Measurements from ENCODE around the gene YWHAQ.
A peak's percentile ranks its signal among the peaks of the same experiment; 100 is the strongest.

The YWHAQ gene

GRCh38 chr2:9545502-9545901 lies 85.3 kb downstream of the YWHAQ start:
- H3K4me3 ChIP-seq: no peak overlapping the region
- H3K27ac ChIP-seq: no peak overlapping the region
- H3K4me2 ChIP-seq: peak overlapping the region; percentile 69
- H3K27me3 ChIP-seq: no peaks in the 10 kb centered on the region
- no peak for TF ChIP-seq Cebpa-rat (IDR thresholded peaks at IDR 0.05)
- H3K36me3 ChIP-seq: peaks cover 15% of the 10 kb centered on the region; the same call in 1 of the 2 replicates
- H3K4me1 ChIP-seq: peaks cover 99% of the 10 kb centered on the region
- no peaks in the 10 kb centered on the region for H3K9me3 ChIP-seq
- no peak overlapping the region for H3K9ac ChIP-seq
- peaks cover 25% of the 10 kb centered on the region; the same call in 1 of the 2 replicates for H4K20me1 ChIP-seq

DNA sequence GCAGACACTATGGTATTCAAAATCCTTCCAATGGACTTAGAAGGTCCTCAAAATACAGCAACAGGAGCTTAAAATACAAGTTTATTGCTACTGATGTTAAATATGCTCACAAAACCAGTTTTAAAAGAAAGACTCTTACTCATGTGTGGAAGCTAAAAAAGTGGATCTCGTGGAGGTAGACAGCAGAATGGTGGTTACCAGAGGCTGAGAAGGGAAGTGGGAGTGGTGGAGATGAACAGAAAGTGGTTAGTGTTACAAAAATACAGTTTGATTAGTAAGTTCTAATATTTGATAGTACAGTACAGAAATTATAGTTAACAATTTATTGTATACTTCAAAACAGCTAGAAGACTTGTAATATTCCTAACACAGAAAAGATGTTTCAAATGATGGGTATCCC lies 87.2 kb downstream of the YWHAQ start:
- Histone ChIP-seq H3K4me1 (peaks cover 94% of the 10 kb centered on the region), H3K4me3 (no peak overlapping the region; the same call in 1 of the 2 replicates), H3K4me2 (peak overlapping the region; percentile 69), H3K9ac (peak overlapping the region; percentile 36; the same call in 1 of the 2 replicates), H4K20me1 (peaks cover 15% of the 10 kb centered on the region; the same call in 1 of the 2 replicates), H3K27me3 (no peaks in the 10 kb centered on the region), H3K27ac (peak overlapping the region; percentile 58), H3K36me3 (peaks cover 15% of the 10 kb centered on the region; the same call in 1 of the 2 replicates), H3K9me3 (no peaks in the 10 kb centered on the region)
- no peak for TF ChIP-seq Cebpa-rat (IDR thresholded peaks at IDR 0.05)

- no peaks in the 10 kb centered on the region for H3K27me3 ChIP-seq
- peaks cover 15% of the 10 kb centered on the region; the same call in 1 of the 2 replicates for H3K36me3 ChIP-seq
- H3K4me1 ChIP-seq: peaks cover 82% of the 10 kb centered on the region
- peak overlapping the region; percentile 58 for H3K4me3 ChIP-seq
- peak overlapping the region; percentile 72; the same call in 1 of the 2 replicates for H3K9ac ChIP-seq
- peak overlapping the region; percentile 69 for H3K4me2 ChIP-seq
- peak overlapping the region; percentile 91 for H3K27ac ChIP-seq
- peaks cover 6% of the 10 kb centered on the region; the same call in 1 of the 2 replicates for H4K20me1 ChIP-seq
- no peak for TF ChIP-seq Cebpa-rat (IDR thresholded peaks at IDR 0.05)
- H3K9me3 ChIP-seq: no peaks in the 10 kb centered on the region
Measured at GRCh38 chr2:9539531-9539930, 91.3 kb downstream of the YWHAQ start.

- Histone ChIP-seq H3K36me3 (peaks cover 28% of the 10 kb centered on the region), H3K4me1 (peaks cover 79% of the 10 kb centered on the region), H3K27me3 (no peaks in the 10 kb centered on the region), H3K27ac (peak overlapping the region; percentile 91), H3K9ac (peak overlapping the region; percentile 72), H3K4me2 (peak overlapping the region; percentile 69), H4K20me1 (no peaks in the 10 kb centered on the region), H3K4me3 (peak overlapping the region; percentile 58), H3K9me3 (no peaks in the 10 kb centered on the region)
- TF ChIP-seq Cebpa-rat (IDR thresholded peaks at IDR 0.05): no peak
Measured at GRCh38 chr2:9538000-9538507, 92.7 kb downstream of the YWHAQ start.

DNA sequence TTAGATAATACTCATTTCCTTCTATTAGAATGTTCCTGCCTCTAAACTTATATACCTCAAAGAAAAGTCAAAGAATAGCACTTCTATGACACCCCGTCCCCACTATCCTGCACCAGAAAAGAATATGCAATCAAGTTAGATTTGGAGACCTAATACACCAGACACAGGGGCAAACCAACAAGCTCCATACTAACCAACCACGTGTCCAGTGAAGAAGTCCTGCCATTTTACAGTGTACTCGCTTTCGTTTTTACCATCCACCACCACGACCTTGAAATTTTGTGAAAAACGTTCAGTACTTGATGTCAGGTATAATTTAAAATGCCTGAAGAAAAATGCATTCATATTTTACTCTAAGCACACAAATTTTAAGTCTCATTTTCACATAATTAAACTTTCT lies 94.3 kb downstream of the YWHAQ start:
- Histone ChIP-seq H3K9me3 (no peaks in the 10 kb centered on the region), H3K4me1 (peaks cover 65% of the 10 kb centered on the region), H4K20me1 (no peaks in the 10 kb centered on the region), H3K4me3 (peak overlapping the region; percentile 65; the same call in 1 of the 2 replicates), H3K9ac (no peak overlapping the region), H3K4me2 (peak overlapping the region; percentile 81), H3K36me3 (peaks cover 29% of the 10 kb centered on the region), H3K27ac (peak overlapping the region; percentile 86), H3K27me3 (no peaks in the 10 kb centered on the region)
- no peak for TF ChIP-seq Cebpa-rat (IDR thresholded peaks at IDR 0.05)

DNA sequence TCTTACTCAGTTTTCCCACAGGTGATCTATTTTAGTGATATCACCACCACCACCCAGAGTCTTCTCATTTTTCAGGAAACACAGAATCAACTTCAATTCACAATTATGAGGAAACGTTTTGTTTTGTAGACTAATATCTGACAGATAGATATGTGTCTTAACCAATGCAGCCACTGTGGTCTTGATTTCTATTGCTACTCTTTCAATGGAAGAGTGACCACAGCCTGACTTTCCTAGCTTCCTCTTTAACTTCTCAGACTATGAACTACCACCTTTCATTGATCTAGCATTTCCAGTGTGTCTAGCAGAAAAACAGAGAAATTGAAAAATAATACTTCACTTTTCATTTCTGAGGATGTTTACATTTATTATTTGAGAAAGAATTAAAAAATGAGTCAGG lies 95.6 kb downstream of the YWHAQ start:
- H3K9ac ChIP-seq: no peak overlapping the region
- H3K36me3 ChIP-seq: peaks cover 41% of the 10 kb centered on the region
- H4K20me1 ChIP-seq: no peaks in the 10 kb centered on the region
- no peak overlapping the region for H3K4me3 ChIP-seq
- peak overlapping the region; percentile 81 for H3K4me2 ChIP-seq
- no peak for TF ChIP-seq Cebpa-rat (IDR thresholded peaks at IDR 0.05)
- H3K9me3 ChIP-seq: no peaks in the 10 kb centered on the region
- H3K27ac ChIP-seq: no peak overlapping the region
- no peaks in the 10 kb centered on the region for H3K27me3 ChIP-seq
- peaks cover 51% of the 10 kb centered on the region for H3K4me1 ChIP-seq

Measured in BLaER1 (cell line).